HepG2 (cell line): Measurements from ENCODE around the gene SMAD6. TPM values are rescaled to one million over a fixed set of nuclear protein-coding genes. Genes with fewer than 3 reads are reported as not detected.
A peak's percentile ranks its signal among the peaks of the same experiment; 100 is the strongest.

Source experiments
- ARNT2 ChIP-seq: sonication (generic); formaldehyde crosslinking; IDR thresholded peaks from 2 replicates; pipeline ENCODE4 v1.8.0; 2022; ENCODE audit warnings: mild to moderate bottlenecking, low read depth, missing genetic modification reagents, moderate library complexity
- EZH2 ChIP-seq: conservative IDR thresholded peaks from 2 replicates; pipeline ENCODE4 v1.6.1; 2012; ENCODE audit warnings: mild to moderate bottlenecking, low read depth, low read length, moderate library complexity
- GABPB1 ChIP-seq: IDR thresholded peaks from 2 replicates; pipeline ENCODE4 v1.6.1; 2016; ENCODE audit warnings: mild to moderate bottlenecking, missing genetic modification reagents, moderate library complexity, missing compliant biosample characterization
- GATA4 ChIP-seq: sonication (generic); IDR thresholded peaks from 2 replicates; pipeline ENCODE4 v1.6.1; 2016; ENCODE audit warnings: antibody characterized with exemption, low read depth, borderline replicate concordance
- HES4 ChIP-seq: sonication (generic); formaldehyde crosslinking; IDR thresholded peaks from 2 replicates; pipeline ENCODE4 v1.9.0; 2021; ENCODE audit warnings: mild to moderate bottlenecking, missing genetic modification reagents, borderline replicate concordance
- HMG20B ChIP-seq: conservative IDR thresholded peaks from 2 replicates; pipeline ENCODE4 v1.6.1; 2016; ENCODE audit warnings: missing genetic modification reagents, missing compliant biosample characterization
- HOMEZ ChIP-seq: IDR thresholded peaks from 2 replicates; pipeline ENCODE4 v1.6.1; 2016; ENCODE audit warnings: low read depth
- NR2F2 ChIP-seq: IDR thresholded peaks from 2 replicates; pipeline ENCODE4 v1.6.1; 2012; ENCODE audit warnings: low read depth, inconsistent platforms, borderline replicate concordance
- RERE ChIP-seq: IDR thresholded peaks from 2 replicates; pipeline ENCODE4 v1.6.1; 2016; ENCODE audit warnings: low read depth, missing genetic modification reagents, missing compliant biosample characterization
- SKI ChIP-seq: fragments of 450-650 bp; IDR thresholded peaks from one replicate; pipeline ENCODE4 v1.6.1; 2018; ENCODE audit warnings: mild to moderate bottlenecking; ENCODE audit not compliant: partially characterized antibody
- SMAD1 ChIP-seq: sonication (generic); formaldehyde crosslinking; IDR thresholded peaks from 2 replicates; pipeline ENCODE4 v1.4.0; 2020; ENCODE audit warnings: missing genetic modification reagents, low read depth, mild to moderate bottlenecking, borderline replicate concordance
- SRSF9 ChIP-seq: fragments of 200-400 bp; formaldehyde crosslinking; IDR thresholded peaks from 2 replicates; pipeline ENCODE4 v1.6.1; 2018; ENCODE audit warnings: borderline replicate concordance, mild to moderate bottlenecking, low read depth, low read length; ENCODE audit not compliant: insufficient read depth, poor library complexity, severe bottlenecking
- ZKSCAN1 ChIP-seq: fragments of 150-350 bp; IDR thresholded peaks from 2 replicates; pipeline ENCODE4 v1.6.1; 2014; ENCODE audit warnings: low read length
- ZNF10 ChIP-seq: sonication (generic); formaldehyde crosslinking; IDR thresholded peaks from 2 replicates; pipeline ENCODE4 v1.4.0; 2020; ENCODE audit warnings: mild to moderate bottlenecking, low read depth, missing genetic modification reagents, borderline replicate concordance
- ZNF530 ChIP-seq: sonication (generic); formaldehyde crosslinking; IDR thresholded peaks from 2 replicates; pipeline ENCODE4 v1.5.0; 2020; ENCODE audit warnings: low read depth, mild to moderate bottlenecking, missing genetic modification reagents
- ZNF614 ChIP-seq: IDR thresholded peaks from 2 replicates; pipeline ENCODE4 v1.6.1; 2018; ENCODE audit warnings: missing biosample characterization, missing genetic modification reagents, inconsistent platforms, borderline replicate concordance
- ZNF749 ChIP-seq: sonication (generic); formaldehyde crosslinking; IDR thresholded peaks from 2 replicates; pipeline ENCODE4 v1.8.0; 2022; ENCODE audit warnings: mild to moderate bottlenecking, missing genetic modification reagents, moderate library complexity, borderline replicate concordance
- ZSCAN21 ChIP-seq: sonication (generic); formaldehyde crosslinking; IDR thresholded peaks from 2 replicates; pipeline ENCODE4 v1.8.0; 2022; ENCODE audit warnings: mild to moderate bottlenecking, missing genetic modification reagents, moderate library complexity, borderline replicate concordance
- ZSCAN9 ChIP-seq: IDR thresholded peaks from 2 replicates; pipeline ENCODE4 v1.6.1; 2016; ENCODE audit warnings: borderline replicate concordance
- ZXDC ChIP-seq: sonication (generic); formaldehyde crosslinking; IDR thresholded peaks from 2 replicates; pipeline ENCODE4 v1.5.0; 2020; ENCODE audit warnings: mild to moderate bottlenecking, missing genetic modification reagents
- polyA plus RNA-seq, 8 experiments: library from polyadenylated mRNA; depleted of rRNA in 3 of 8; stranded (reverse) in 7 of 8; unstranded in 1 of 8; fragments of >200 nt; fragmentation: Illumina TruSeq in 4 of 8; extraction: Trizol in 4 of 8; gene quantifications; 2 replicates each; pipeline versions ENCODE4 v1.2.1 to v1.2.3, GENCODE V29; 2011 to 2016; ENCODE audit warnings: low read depth in 4 of 8, missing spikeins in 1 of 8, mixed read lengths in 1 of 8; ENCODE audit not compliant: insufficient read depth in 1 of 8
- total RNA-seq, 5 experiments: library from RNA; depleted of rRNA; stranded (reverse); fragments of >200 nt; fragmentation: Illumina TruSeq; extraction: Trizol; gene quantifications; 2 replicates each; pipeline ENCODE4 v1.2.3, GENCODE V29; 2016; ENCODE audit warnings: low read depth in 1 of 5

The SMAD6 gene
- total and polyA plus RNA-seq, 2 of the 13 experiments (the other 11 are each of a cell fraction or from before 2014, with no cell fraction given): 3.3 to 4.4 TPM

GRCh38 chr15:66803182-66803729 lies 101.2 kb downstream of the SMAD6 start (continued):
- TF ChIP-seq RERE (CRISPR knock-in tag) (0 out of 2 replicates have a peak, but pooled peaks have one; percentile 57), ZSCAN9 (CRISPR knock-in tag) (peak; percentile 50; the same call in 1 of the 2 replicates), ZKSCAN1 (no peak), GATA4 (no peak), ZNF749 (CRISPR knock-in tag) (no peak), HOMEZ (CRISPR knock-in tag) (peak; percentile 72; the same call in 1 of the 2 replicates), ARNT2 (CRISPR knock-in tag) (peak; percentile 78; the same call in 1 of the 2 replicates), ZNF614 (CRISPR knock-in tag) (peak; percentile 57; the same call in 1 of the 2 replicates), EZH2 (no peak), GABPB1 (CRISPR knock-in tag) (peak; percentile 86), ZSCAN21 (CRISPR knock-in tag) (peak; percentile 80; the same call in 1 of the 2 replicates), SKI (no peak), SMAD1 (CRISPR knock-in tag) (peak; percentile 52; the same call in 1 of the 2 replicates), SRSF9 (no peak), ZNF530 (CRISPR knock-in tag) (no peak), HES4 (CRISPR knock-in tag) (no peak), ZXDC (CRISPR knock-in tag) (no peak), ZNF10 (CRISPR knock-in tag) (no peak), HMG20B (CRISPR knock-in tag) (0 out of 2 replicates have a peak, but pooled peaks have one; percentile 17), NR2F2 (no peak)
